Measurements from ENCODE around the gene PLXNA4. TPM values are rescaled to one million over a fixed set of nuclear protein-coding genes. Genes with fewer than 3 reads are reported as not detected.
A peak's percentile ranks its signal among the peaks of the same experiment; 100 is the strongest.

Gene PLXNA4
- polyA plus RNA-seq, 1 donor (not counting 4 experiments of a cell fraction or from before 2014, with no cell fraction given): 0.01 TPM

- Histone ChIP-seq H3K4me2 (ENCODE audit: control insufficient read depth, extremely low read depth, insufficient read depth, low read depth, low read length) (no peak overlapping the region), H3K79me2 (ENCODE audit: control insufficient read depth, insufficient read depth, low read length) (no peaks in the 10 kb centered on the region), H4K20me1 (ENCODE audit: control insufficient read depth, extremely low read depth, insufficient read depth, low read length) (no peaks in the 10 kb centered on the region), H3K9ac (ENCODE audit: control insufficient read depth, extremely low read depth, insufficient read depth, low read length) (no peak overlapping the region), H3K4me3 (ENCODE audit: control insufficient read depth in 2 of 3, extremely low read depth in 1 of 3, insufficient read depth in 2 of 3, low read depth in 1 of 3, low read length in 3 of 3) (no peak overlapping the region), H3K9me3 (ENCODE audit: control insufficient read depth, low read depth, low read length) (no peaks in the 10 kb centered on the region), H2AFZ (ENCODE audit: control insufficient read depth, low read length) (no peak overlapping the region), H3K27me3 (ENCODE audit: control insufficient read depth, extremely low read depth, insufficient read depth, low read length) (peaks cover 44% of the 10 kb centered on the region), H3K27ac (ENCODE audit: control insufficient read depth, insufficient read depth, low read length) (no peak overlapping the region), H3K4me1 (ENCODE audit: control insufficient read depth, extremely low read depth, insufficient read depth, low read length) (peaks cover 1% of the 10 kb centered on the region), H3K36me3 (ENCODE audit: control insufficient read depth in 2 of 2, extremely low read depth in 1 of 2, insufficient read depth in 2 of 2, low read length in 2 of 2) (no peaks in the 10 kb centered on the region), H3K9me1 (ENCODE audit: control insufficient read depth, extremely low read depth, insufficient read depth, low read length) (no peaks in the 10 kb centered on the region)
- DNase-seq (ENCODE audit: low read depth, low spot score) (no peak), FAIRE-seq (no peak)
- TF ChIP-seq EZH2 (IDR thresholded peaks at IDR 0.05; ENCODE audit: low read length) (no peak), CTCF (optimal IDR thresholded peaks at IDR 0.05 in 1 of 3, IDR thresholded peaks at IDR 0.05 in 1 of 3, conservative IDR thresholded peaks at IDR 0.05 in 1 of 3; ENCODE audit: extremely low read depth in 1 of 3, insufficient read depth in 2 of 3, low read length in 3 of 3) (peak in 1 of 3 experiments; percentile 10)
- dilution Hi-C loops (cut with MboI; ENCODE audit: extremely low pct_ligation_motif_present, low sequenced_read_pairs): no loop called here
Measured at GRCh38 chr7:132154248-132154647, 422.0 kb downstream of the PLXNA4 start.

GRCh38 chr7:132152131-132152889 is 424.0 kb downstream of the PLXNA4 start:
- no peak overlapping the region for H3K9ac ChIP-seq (ENCODE audit: control insufficient read depth, extremely low read depth, insufficient read depth, low read length)
- FAIRE-seq: no peak
- no peaks in the 10 kb centered on the region for H3K79me2 ChIP-seq (ENCODE audit: control insufficient read depth, insufficient read depth, low read length)
- H4K20me1 ChIP-seq (ENCODE audit: control insufficient read depth, extremely low read depth, insufficient read depth, low read length): no peaks in the 10 kb centered on the region
- H3K4me2 ChIP-seq (ENCODE audit: control insufficient read depth, extremely low read depth, insufficient read depth, low read depth, low read length): no peak overlapping the region
- TF ChIP-seq CTCF (optimal IDR thresholded peaks at IDR 0.05 in 1 of 3, IDR thresholded peaks at IDR 0.05 in 1 of 3, conservative IDR thresholded peaks at IDR 0.05 in 1 of 3; ENCODE audit: extremely low read depth in 1 of 3, insufficient read depth in 2 of 3, low read length in 3 of 3) (no peak), EZH2 (IDR thresholded peaks at IDR 0.05; ENCODE audit: low read length) (no peak)
- no peaks in the 10 kb centered on the region for H3K9me3 ChIP-seq (ENCODE audit: control insufficient read depth, low read depth, low read length)
- H2AFZ ChIP-seq (ENCODE audit: control insufficient read depth, low read length): no peak overlapping the region
- peaks cover 38% of the 10 kb centered on the region for H3K27me3 ChIP-seq (ENCODE audit: control insufficient read depth, extremely low read depth, insufficient read depth, low read length)
- no peaks in the 10 kb centered on the region for H3K9me1 ChIP-seq (ENCODE audit: control insufficient read depth, extremely low read depth, insufficient read depth, low read length)
- peaks cover 14% of the 10 kb centered on the region for H3K4me1 ChIP-seq (ENCODE audit: control insufficient read depth, extremely low read depth, insufficient read depth, low read length)
- dilution Hi-C loops (cut with MboI; ENCODE audit: extremely low pct_ligation_motif_present, low sequenced_read_pairs): no loop called here
- no peak overlapping the region for H3K4me3 ChIP-seq (ENCODE audit: control insufficient read depth in 2 of 3, extremely low read depth in 1 of 3, insufficient read depth in 2 of 3, low read depth in 1 of 3, low read length in 3 of 3)
- DNase-seq (ENCODE audit: low read depth, low spot score): no peak
- H3K36me3 ChIP-seq (ENCODE audit: control insufficient read depth in 2 of 2, extremely low read depth in 1 of 2, insufficient read depth in 2 of 2, low read length in 2 of 2): no peaks in the 10 kb centered on the region
- no peak overlapping the region for H3K27ac ChIP-seq (ENCODE audit: control insufficient read depth, insufficient read depth, low read length)

All from keratinocyte (primary cell).